GM12878 (cell line): ENCODE measurements around the gene MYO15B. TPM values are rescaled to one million over a fixed set of nuclear protein-coding genes. Genes with fewer than 3 reads are reported as not detected.

Experiments
- CBX5 ChIP-seq: sonication (generic); IDR thresholded peaks from 2 replicates; pipeline ENCODE4 v1.6.1; 2016; ENCODE audit warnings: low read depth, moderate library complexity, mild to moderate bottlenecking, inconsistent platforms
- CTCF ChIP-seq, 3 experiments: IDR thresholded peaks in 2 of 3; conservative IDR thresholded peaks in 1 of 3; 2 replicates each; pipeline ENCODE4 v1.5.1; 2011; ENCODE audit warnings: low read depth in 3 of 3, low read length in 3 of 3, mild to moderate bottlenecking in 3 of 3, control low read depth in 2 of 3, moderate library complexity in 2 of 3, inconsistent platforms in 1 of 3, mixed read lengths in 1 of 3; ENCODE audit not compliant: control insufficient read depth in 2 of 3, insufficient read depth in 1 of 3; ENCODE audit errors: extremely low read depth in 1 of 3
- FOS ChIP-seq: IDR thresholded peaks from 3 replicates; pipeline ENCODE4 v1.6.1; 2011; ENCODE audit warnings: borderline replicate concordance; ENCODE audit not compliant: insufficient read length; ENCODE audit errors: extremely low read depth
- NFYB ChIP-seq: IDR thresholded peaks from 2 replicates; pipeline ENCODE4 v1.6.1; 2011; ENCODE audit warnings: low read depth, mild to moderate bottlenecking, low read length, improper control_type of control experiment, moderate library complexity; ENCODE audit not compliant: insufficient read depth
- NR2F1 ChIP-seq: fragments of 450-650 bp; conservative IDR thresholded peaks from 2 replicates; pipeline ENCODE4 v1.6.1; 2017; ENCODE audit warnings: mild to moderate bottlenecking
- RB1 ChIP-seq: fragments of 450-650 bp; formaldehyde crosslinking; IDR thresholded peaks from 2 replicates; pipeline ENCODE4 v1.6.1; 2017; ENCODE audit warnings: mild to moderate bottlenecking, borderline replicate concordance
- SPI1 ChIP-seq: IDR thresholded peaks from 2 replicates; pipeline ENCODE4 v1.6.1; 2011; ENCODE audit warnings: low read depth, mild to moderate bottlenecking, low read length, moderate library complexity, borderline replicate concordance; ENCODE audit not compliant: insufficient read depth
- YBX1 ChIP-seq: fragments of 450-650 bp; IDR thresholded peaks from 2 replicates; pipeline ENCODE4 v1.6.1; 2016; ENCODE audit warnings: antibody characterized with exemption
- ZNF274 ChIP-seq: IDR thresholded peaks from one replicate; pipeline ENCODE4 v1.8.0; 2011; ENCODE audit not compliant: insufficient read length, insufficient read depth
- polyA plus RNA-seq, 11 experiments: library from polyadenylated mRNA; depleted of rRNA in 4 of 11; unstranded in 6 of 11; stranded (reverse) in 5 of 11; fragments of >200 nt; fragmentation: Nextera tagmentation in 4 of 11; fragmentation: Illumina TruSeq in 1 of 11; extraction: Ambion mirVana in 4 of 11; extraction: Trizol in 1 of 11; gene quantifications; 1 replicate in 1 of 11; 2 replicates in 10 of 11; pipeline versions ENCODE4 v1.2.1 to v1.2.3, GENCODE V29; 2011 to 2016; ENCODE audit warnings: inconsistent platforms in 2 of 11, missing spikeins in 2 of 11, low read depth in 1 of 11
- total RNA-seq, 4 experiments: library from RNA; depleted of rRNA in 3 of 4; stranded (reverse); fragments of >200 nt in 3 of 4; fragmentation: Illumina TruSeq in 1 of 4; extraction: Trizol in 1 of 4; gene quantifications; 2 replicates each; pipeline versions ENCODE4 v1.2.1 to v1.2.3, GENCODE V29; 2013 to 2021
- TF ChIP-seq, protein P1 (sequence below): fragments of 450-650 bp; formaldehyde crosslinking; IDR thresholded peaks from 2 replicates; pipeline ENCODE4 v1.5.0; 2022; ENCODE audit warnings: mild to moderate bottlenecking, missing genetic modification characterization
- TF ChIP-seq, protein P2 (sequence below): fragments of 450-650 bp; IDR thresholded peaks from 2 replicates; pipeline ENCODE4 v1.6.1; 2018; ENCODE audit warnings: mild to moderate bottlenecking, low read depth, moderate library complexity; ENCODE audit not compliant: partially characterized antibody
- TF ChIP-seq, protein P3 (sequence below): fragments of 150-350 bp; IDR thresholded peaks from 2 replicates; pipeline ENCODE4 v1.6.1; 2014; ENCODE audit warnings: mild to moderate bottlenecking, low read depth, low read length

Gene MYO15B
- total and polyA plus RNA-seq, 10 of the 15 experiments (the other 5 are each of a cell fraction or from before 2014, with no cell fraction given): 0.67 to 15.4 (median 2.3) TPM; not detected in 1

DNA sequence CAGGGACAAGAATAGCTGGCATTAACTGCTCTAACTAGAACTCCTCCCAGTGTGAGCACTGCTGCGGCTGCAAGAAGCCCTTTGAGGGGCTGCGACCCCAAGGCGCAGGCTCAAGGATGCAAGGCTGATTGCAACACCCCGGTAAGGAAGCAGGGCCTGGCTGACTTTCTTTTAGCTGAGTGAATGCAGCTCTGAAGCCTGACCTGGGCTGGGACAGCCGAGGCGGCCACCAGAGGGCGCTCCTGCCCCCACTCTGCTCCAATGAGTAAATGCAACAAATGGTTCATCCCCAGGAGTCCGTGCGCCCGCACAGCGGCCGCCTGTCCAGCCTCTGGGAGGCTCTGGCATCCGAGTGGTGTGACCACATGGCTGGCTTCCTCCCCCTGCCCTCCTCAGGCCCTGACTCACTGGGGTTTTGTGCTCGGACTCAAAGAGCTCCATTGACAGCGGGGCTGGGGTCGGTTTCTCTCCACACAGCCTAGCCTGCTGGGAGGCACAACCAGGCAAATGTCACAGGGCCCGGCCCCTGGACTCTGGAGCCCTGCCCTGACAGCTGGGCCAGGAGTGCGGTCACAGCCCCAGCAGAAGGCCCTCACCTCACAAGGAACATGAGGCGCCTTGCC, 45.4 kb downstream of the MYO15B start, which contains the start of gene SMIM5 (continued):
- TF ChIP-seq CTCF (IDR thresholded peaks at IDR 0.05 in 2 of 3, conservative IDR thresholded peaks at IDR 0.05 in 1 of 3; ENCODE audit: control insufficient read depth in 2 of 3, extremely low read depth in 1 of 3, insufficient read depth in 1 of 3, low read depth in 3 of 3, low read length in 3 of 3) (peak; percentile 87 to 95 (median 92)), ZNF274 (no peak), NR2F1 (no peak), YBX1 (no peak), FOS (no peak), CBX5 (no peak), NFYB (no peak), SPI1 (no peak), RB1 (no peak)
- TF ChIP-seq, protein P1, sequence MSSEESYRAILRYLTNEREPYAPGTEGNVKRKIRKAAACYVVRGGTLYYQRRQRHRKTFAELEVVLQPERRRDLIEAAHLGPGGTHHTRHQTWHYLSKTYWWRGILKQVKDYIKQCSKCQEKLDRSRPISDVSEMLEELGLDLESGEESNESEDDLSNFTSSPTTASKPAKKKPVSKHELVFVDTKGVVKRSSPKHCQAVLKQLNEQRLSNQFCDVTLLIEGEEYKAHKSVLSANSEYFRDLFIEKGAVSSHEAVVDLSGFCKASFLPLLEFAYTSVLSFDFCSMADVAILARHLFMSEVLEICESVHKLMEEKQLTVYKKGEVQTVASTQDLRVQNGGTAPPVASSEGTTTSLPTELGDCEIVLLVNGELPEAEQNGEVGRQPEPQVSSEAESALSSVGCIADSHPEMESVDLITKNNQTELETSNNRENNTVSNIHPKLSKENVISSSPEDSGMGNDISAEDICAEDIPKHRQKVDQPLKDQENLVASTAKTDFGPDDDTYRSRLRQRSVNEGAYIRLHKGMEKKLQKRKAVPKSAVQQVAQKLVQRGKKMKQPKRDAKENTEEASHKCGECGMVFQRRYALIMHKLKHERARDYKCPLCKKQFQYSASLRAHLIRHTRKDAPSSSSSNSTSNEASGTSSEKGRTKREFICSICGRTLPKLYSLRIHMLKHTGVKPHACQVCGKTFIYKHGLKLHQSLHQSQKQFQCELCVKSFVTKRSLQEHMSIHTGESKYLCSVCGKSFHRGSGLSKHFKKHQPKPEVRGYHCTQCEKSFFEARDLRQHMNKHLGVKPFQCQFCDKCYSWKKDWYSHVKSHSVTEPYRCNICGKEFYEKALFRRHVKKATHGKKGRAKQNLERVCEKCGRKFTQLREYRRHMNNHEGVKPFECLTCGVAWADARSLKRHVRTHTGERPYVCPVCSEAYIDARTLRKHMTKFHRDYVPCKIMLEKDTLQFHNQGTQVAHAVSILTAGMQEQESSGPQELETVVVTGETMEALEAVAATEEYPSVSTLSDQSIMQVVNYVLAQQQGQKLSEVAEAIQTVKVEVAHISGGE (CRISPR knock-in tag): no peak
- TF ChIP-seq, protein P2, sequence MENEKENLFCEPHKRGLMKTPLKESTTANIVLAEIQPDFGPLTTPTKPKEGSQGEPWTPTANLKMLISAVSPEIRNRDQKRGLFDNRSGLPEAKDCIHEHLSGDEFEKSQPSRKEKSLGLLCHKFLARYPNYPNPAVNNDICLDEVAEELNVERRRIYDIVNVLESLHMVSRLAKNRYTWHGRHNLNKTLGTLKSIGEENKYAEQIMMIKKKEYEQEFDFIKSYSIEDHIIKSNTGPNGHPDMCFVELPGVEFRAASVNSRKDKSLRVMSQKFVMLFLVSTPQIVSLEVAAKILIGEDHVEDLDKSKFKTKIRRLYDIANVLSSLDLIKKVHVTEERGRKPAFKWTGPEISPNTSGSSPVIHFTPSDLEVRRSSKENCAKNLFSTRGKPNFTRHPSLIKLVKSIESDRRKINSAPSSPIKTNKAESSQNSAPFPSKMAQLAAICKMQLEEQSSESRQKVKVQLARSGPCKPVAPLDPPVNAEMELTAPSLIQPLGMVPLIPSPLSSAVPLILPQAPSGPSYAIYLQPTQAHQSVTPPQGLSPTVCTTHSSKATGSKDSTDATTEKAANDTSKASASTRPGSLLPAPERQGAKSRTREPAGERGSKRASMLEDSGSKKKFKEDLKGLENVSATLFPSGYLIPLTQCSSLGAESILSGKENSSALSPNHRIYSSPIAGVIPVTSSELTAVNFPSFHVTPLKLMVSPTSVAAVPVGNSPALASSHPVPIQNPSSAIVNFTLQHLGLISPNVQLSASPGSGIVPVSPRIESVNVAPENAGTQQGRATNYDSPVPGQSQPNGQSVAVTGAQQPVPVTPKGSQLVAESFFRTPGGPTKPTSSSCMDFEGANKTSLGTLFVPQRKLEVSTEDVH: no peak
- TF ChIP-seq, protein P3, sequence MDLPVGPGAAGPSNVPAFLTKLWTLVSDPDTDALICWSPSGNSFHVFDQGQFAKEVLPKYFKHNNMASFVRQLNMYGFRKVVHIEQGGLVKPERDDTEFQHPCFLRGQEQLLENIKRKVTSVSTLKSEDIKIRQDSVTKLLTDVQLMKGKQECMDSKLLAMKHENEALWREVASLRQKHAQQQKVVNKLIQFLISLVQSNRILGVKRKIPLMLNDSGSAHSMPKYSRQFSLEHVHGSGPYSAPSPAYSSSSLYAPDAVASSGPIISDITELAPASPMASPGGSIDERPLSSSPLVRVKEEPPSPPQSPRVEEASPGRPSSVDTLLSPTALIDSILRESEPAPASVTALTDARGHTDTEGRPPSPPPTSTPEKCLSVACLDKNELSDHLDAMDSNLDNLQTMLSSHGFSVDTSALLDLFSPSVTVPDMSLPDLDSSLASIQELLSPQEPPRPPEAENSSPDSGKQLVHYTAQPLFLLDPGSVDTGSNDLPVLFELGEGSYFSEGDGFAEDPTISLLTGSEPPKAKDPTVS: no peak
